Measurements from ENCODE around the gene FRMPD1.

GRCh38 chr9:37668116-37668601, 17.4 kb downstream of the FRMPD1 start:
- TF ChIP-seq EP300 (IDR thresholded peaks at IDR 0.05; ENCODE audit: low read depth) (no peak), POLR2AphosphoS5 (IDR thresholded peaks at IDR 0.05) (no peak), CTCF (IDR thresholded peaks at IDR 0.05) (no peak)
